HEK293 (cell line): ENCODE data around the gene PARD6B.
A peak's percentile ranks its signal among the peaks of the same experiment; 100 is the strongest.

Experiments used
- CTCF ChIA-PET: fragments of 350-600 bp; formaldehyde crosslinking; extraction: SDS; loops from one replicate; lab custom pipeline; 2021; ENCODE audit warnings: antibody characterized with exemption; lab: Yijun Ruan, JAX
- POLR2A ChIA-PET: fragments of 300-600 bp; formaldehyde crosslinking; extraction: SDS; loops from one replicate; lab custom pipeline; 2020; ENCODE audit warnings: antibody characterized with exemption, inconsistent platforms; lab: Yijun Ruan, JAX
- H3K27ac ChIP-seq: fragments of 200-500 bp; sonication (Bioruptor generic); 2 replicates; pipeline ENCODE4 v1.5.1; 2014; ENCODE audit warnings: low read depth, low read length, control low read depth, inconsistent platforms; ENCODE audit errors: extremely low read depth
- H3K36me3 ChIP-seq, 2 experiments: fragments of 200-500 bp in 1 of 2; sonication (Bioruptor generic) in 1 of 2; 1 replicate in 1 of 2; 2 replicates in 1 of 2; pipeline ENCODE4 v1.5.1; 2014 to 2017; ENCODE audit warnings: inconsistent platforms in 2 of 2, low read length in 2 of 2; ENCODE audit not compliant: control insufficient read depth in 2 of 2, insufficient read depth in 1 of 2
- H3K4me1 ChIP-seq: fragments of 200-500 bp; sonication (Bioruptor generic); 2 replicates; pipeline ENCODE4 v1.5.1; 2014; ENCODE audit warnings: mild to moderate bottlenecking, low read length, inconsistent platforms; ENCODE audit not compliant: control insufficient read depth, insufficient read depth
- H3K4me3 ChIP-seq: 2 replicates; pipeline ENCODE4 v1.5.1; 2011; ENCODE audit warnings: low read depth, mild to moderate bottlenecking, control low read depth, low read length, moderate library complexity
- H3K9me3 ChIP-seq: fragments of 200-500 bp; sonication (Bioruptor generic); 2 replicates; pipeline ENCODE4 v1.5.1; 2014; ENCODE audit warnings: low read depth, low read length, inconsistent platforms; ENCODE audit not compliant: control insufficient read depth, insufficient read depth
- ELK4 ChIP-seq: IDR thresholded peaks from 2 replicates; pipeline ENCODE4 v1.6.1; 2011; ENCODE audit warnings: mild to moderate bottlenecking, low read depth, low read length, borderline replicate concordance
- HIC1 ChIP-seq: fragments of 450-650 bp; formaldehyde crosslinking; IDR thresholded peaks from 2 replicates; pipeline ENCODE4 v1.5.1; 2016; ENCODE audit warnings: missing biosample characterization, missing genetic modification characterization
- KLF1 ChIP-seq: fragments of 450-650 bp; formaldehyde crosslinking; IDR thresholded peaks from 2 replicates; pipeline ENCODE4 v1.5.1; 2016; ENCODE audit warnings: missing biosample characterization, missing genetic modification characterization
- KLF9 ChIP-seq: fragments of 450-650 bp; formaldehyde crosslinking; IDR thresholded peaks from 2 replicates; pipeline ENCODE4 v1.5.1; 2016; ENCODE audit warnings: missing biosample characterization, missing genetic modification characterization, low read depth
- PRDM10 ChIP-seq: fragments of 450-650 bp; formaldehyde crosslinking; IDR thresholded peaks from 2 replicates; pipeline ENCODE4 v1.5.1; 2016; ENCODE audit warnings: missing biosample characterization, missing genetic modification characterization
- SCRT1 ChIP-seq: fragments of 450-650 bp; formaldehyde crosslinking; IDR thresholded peaks from 2 replicates; pipeline ENCODE4 v1.5.1; 2016; ENCODE audit warnings: missing biosample characterization, missing genetic modification characterization, borderline replicate concordance
- SCRT2 ChIP-seq: fragments of 450-650 bp; formaldehyde crosslinking; IDR thresholded peaks from 2 replicates; pipeline ENCODE4 v1.5.1; 2016; ENCODE audit warnings: missing biosample characterization, missing genetic modification characterization
- YY2 ChIP-seq: fragments of 450-650 bp; formaldehyde crosslinking; IDR thresholded peaks from 2 replicates; pipeline ENCODE4 v1.5.1; 2016; ENCODE audit warnings: missing biosample characterization, missing genetic modification characterization
- ZFHX2 ChIP-seq: fragments of 450-650 bp; formaldehyde crosslinking; conservative IDR thresholded peaks from 2 replicates; pipeline ENCODE4 v1.5.1; 2016; ENCODE audit warnings: missing biosample characterization, missing genetic modification characterization
- ZIC2 ChIP-seq: fragments of 450-650 bp; formaldehyde crosslinking; IDR thresholded peaks from 2 replicates; pipeline ENCODE4 v1.5.1; 2016; ENCODE audit warnings: missing biosample characterization, missing genetic modification characterization
- ZNF18 ChIP-seq: fragments of 450-650 bp; formaldehyde crosslinking; IDR thresholded peaks from 2 replicates; pipeline ENCODE4 v1.5.1; 2016; ENCODE audit warnings: missing biosample characterization, missing genetic modification characterization
- ZNF423 ChIP-seq: fragments of 450-650 bp; formaldehyde crosslinking; IDR thresholded peaks from 2 replicates; pipeline ENCODE4 v1.5.1; 2016; ENCODE audit warnings: missing biosample characterization, missing genetic modification characterization
- ZNF501 ChIP-seq: fragments of 450-650 bp; formaldehyde crosslinking; IDR thresholded peaks from 2 replicates; pipeline ENCODE4 v1.5.1; 2016; ENCODE audit warnings: missing biosample characterization, missing genetic modification characterization
- ZNF580 ChIP-seq: fragments of 450-650 bp; formaldehyde crosslinking; IDR thresholded peaks from 2 replicates; pipeline ENCODE4 v1.5.1; 2016; ENCODE audit warnings: missing biosample characterization, missing genetic modification characterization
- ZNF664 ChIP-seq: fragments of 450-650 bp; formaldehyde crosslinking; IDR thresholded peaks from 2 replicates; pipeline ENCODE4 v1.5.1; 2016; ENCODE audit warnings: missing biosample characterization, missing genetic modification characterization
- ZNF670 ChIP-seq: fragments of 450-650 bp; formaldehyde crosslinking; IDR thresholded peaks from 2 replicates; pipeline ENCODE4 v1.5.1; 2016; ENCODE audit warnings: missing biosample characterization, missing genetic modification characterization, low read depth
- ZNF843 ChIP-seq: fragments of 450-650 bp; formaldehyde crosslinking; IDR thresholded peaks from 2 replicates; pipeline ENCODE4 v1.5.1; 2016; ENCODE audit warnings: missing biosample characterization, missing genetic modification characterization

PARD6B gene

GRCh38 chr20:50798650-50799049, 67.3 kb downstream of the PARD6B start (continued):
- TF ChIP-seq ZNF423 (tag by site-specific recombination), result no peak

GRCh38 chr20:50799176-50799889, 68.0 kb downstream of the PARD6B start:
- ChIA-PET CTCF (interaction anchor here (1.1 kb wide), 1 partner anchor 9 kb away, joined by 3 read pairs; no protein-coding TSS in a partner anchor), POLR2A (no interaction called here)
- Histone ChIP-seq H3K4me1 (peaks cover 2% of the 10 kb centered on the region; the same call in 1 of the 2 replicates), H3K36me3 (no peaks in the 10 kb centered on the region), H3K27ac (no peak overlapping the region), H3K9me3 (no peaks in the 10 kb centered on the region), H3K4me3 (no peak overlapping the region)
- 0 out of 2 replicates have a peak, but pooled peaks have one; percentile 13 for TF ChIP-seq SCRT1
- TF ChIP-seq ZNF843, result no peak
- no peak for TF ChIP-seq ZNF501 (tag by site-specific recombination)
- no peak for TF ChIP-seq ZNF664
- no peak for TF ChIP-seq ELK4
- TF ChIP-seq YY2, result no peak
- TF ChIP-seq PRDM10, result peak; percentile 22; the same call in 1 of the 2 replicates
- TF ChIP-seq ZFHX2, result 0 out of 2 replicates have a peak, but pooled peaks have one; percentile 26
- TF ChIP-seq ZIC2 (tag by site-specific recombination), result peak; percentile 75
- TF ChIP-seq ZNF670, result no peak
- no peak for TF ChIP-seq ZNF18 (tag by site-specific recombination)
- no peak for TF ChIP-seq ZNF580
- TF ChIP-seq SCRT2 (tag by site-specific recombination), result peak; percentile 69
- no peak for TF ChIP-seq KLF1 (tag by site-specific recombination)
- TF ChIP-seq KLF9 (tag by site-specific recombination), result no peak
- TF ChIP-seq HIC1 (tag by site-specific recombination), result no peak
